GM12878 (cell line): ENCODE measurements around the gene RANBP3. TPM values are rescaled to one million over a fixed set of nuclear protein-coding genes. Genes with fewer than 3 reads are reported as not detected.

Experiments used
- ATAC-seq: fragments of 200-7000 bp; cut with Tn5 transposase; 3 replicates; pipeline ENCODE4 v1.9.1; 2020; ENCODE audit warnings: mild to moderate bottlenecking, moderate library complexity
- BruUV-seq: library from RNA; stranded (reverse); fragments of 400-500 nt; replicated peaks from 2 replicates; lab custom pipeline; 2021; lab: Mats Ljungman, UMichigan
- CTCF ChIA-PET: fragments of 300-600 bp; sonication (Branson Sonifier 250); formaldehyde crosslinking; extraction: SDS; loops from one replicate; lab custom pipeline; 2021; ENCODE audit warnings: inconsistent platforms; lab: Yijun Ruan, JAX
- POLR2A ChIA-PET: fragments of 350-600 bp; formaldehyde crosslinking; extraction: SDS; loops from one replicate; lab custom pipeline; 2021; ENCODE audit warnings: inconsistent platforms; lab: Charles Lee
- RAD21 ChIA-PET: fragments of 300-600 bp; sonication (Branson Sonifier 250); formaldehyde crosslinking; loops from one replicate; lab custom pipeline; 2023; ENCODE audit warnings: antibody characterized with exemption; ENCODE audit not compliant: unreplicated experiment; lab: Charles Lee
- SMC1A ChIA-PET: fragments of 300-600 bp; sonication (Branson Sonifier 250); formaldehyde crosslinking; loops from one replicate; lab custom pipeline; 2023; ENCODE audit not compliant: unreplicated experiment, uncharacterized antibody; lab: Charles Lee
- DNase-seq: peaks from one replicate; pipeline ENCODE4 v3.0.0-alpha.2; 2011; ENCODE audit warnings: low read depth, low spot score
- FAIRE-seq: peaks from 3 replicates; lab custom pipeline; 2011; peaks lifted over from hg19 to GRCh38; lab: Jason Lieb, UNC
- H2AFZ ChIP-seq: 2 replicates; pipeline ENCODE4 v1.6.0; 2011; ENCODE audit warnings: low read depth, low read length, control low read depth; ENCODE audit not compliant: control insufficient read depth
- H3K27ac ChIP-seq: 2 replicates; pipeline ENCODE4 v1.5.1; 2011; ENCODE audit warnings: control low read depth; ENCODE audit not compliant: control insufficient read depth, insufficient read depth
- H3K27me3 ChIP-seq, 2 experiments: replicated peaks in 1 of 2; 2 replicates each; pipeline versions ENCODE4 v1.6.0 to v1.6.1; 2011; ENCODE audit warnings: low read length in 1 of 2; ENCODE audit not compliant: control insufficient read depth in 2 of 2, insufficient read depth in 2 of 2
- H3K36me3 ChIP-seq, 2 experiments: 2 replicates each; pipeline ENCODE4 v1.5.1; 2011; ENCODE audit warnings: low read length in 1 of 2; ENCODE audit not compliant: control insufficient read depth in 2 of 2, insufficient read depth in 2 of 2
- H3K4me1 ChIP-seq: 2 replicates; pipeline ENCODE4 v1.6.1; 2011; ENCODE audit warnings: mild to moderate bottlenecking, low read length, moderate library complexity, mixed read lengths; ENCODE audit not compliant: control insufficient read depth, insufficient read depth
- H3K4me2 ChIP-seq: 2 replicates; pipeline ENCODE4 v1.6.0; 2011; ENCODE audit warnings: control low read depth; ENCODE audit not compliant: control insufficient read depth, insufficient read depth
- H3K4me3 ChIP-seq: fragments of 200-600 bp; sonication (generic); 2 replicates; pipeline ENCODE4 v1.5.1; 2016
- H3K79me2 ChIP-seq: 2 replicates; pipeline ENCODE4 v1.6.0; 2011; ENCODE audit warnings: low read length; ENCODE audit not compliant: control insufficient read depth, insufficient read depth
- H3K9ac ChIP-seq: 2 replicates; pipeline ENCODE4 v1.8.0; 2011; ENCODE audit warnings: low read length, control low read depth, mixed read lengths; ENCODE audit not compliant: control insufficient read depth, insufficient read depth
- H3K9me3 ChIP-seq: replicated peaks from 3 replicates; pipeline ENCODE4 v1.5.1; 2011; ENCODE audit warnings: mild to moderate bottlenecking, low read length; ENCODE audit not compliant: control insufficient read depth, insufficient read depth
- H4K20me1 ChIP-seq: 2 replicates; pipeline ENCODE4 v1.6.0; 2011; ENCODE audit not compliant: control insufficient read depth, insufficient read depth
- CHD4 ChIP-seq: fragments of 200-600 bp; sonication (generic); IDR thresholded peaks from 2 replicates; pipeline ENCODE4 v1.6.1; 2016; ENCODE audit warnings: mild to moderate bottlenecking
- DPF2 ChIP-seq: fragments of 450-650 bp; IDR thresholded peaks from 2 replicates; pipeline ENCODE4 v1.6.1; 2017; ENCODE audit warnings: mild to moderate bottlenecking
- EP300 ChIP-seq, 2 experiments: fragments of 150-350 bp in 1 of 2; IDR thresholded peaks; 2 replicates each; pipeline ENCODE4 v1.6.1; 2011 to 2012; ENCODE audit warnings: low read depth in 2 of 2, low read length in 2 of 2, borderline replicate concordance in 1 of 2, improper control_type of control experiment in 1 of 2, inconsistent platforms in 1 of 2; ENCODE audit not compliant: control insufficient read depth in 1 of 2
- NFYA ChIP-seq: IDR thresholded peaks from 2 replicates; pipeline ENCODE4 v1.6.1; 2011; ENCODE audit warnings: low read depth, mild to moderate bottlenecking, low read length, improper control_type of control experiment, borderline replicate concordance
- SMAD5 ChIP-seq: IDR thresholded peaks from 2 replicates; pipeline ENCODE4 v1.6.1; 2016; ENCODE audit warnings: antibody characterized with exemption, low read depth
- SMC3 ChIP-seq: IDR thresholded peaks from 2 replicates; pipeline ENCODE4 v1.6.1; 2011; ENCODE audit warnings: low read length, improper control_type of control experiment, borderline replicate concordance
- SPI1 ChIP-seq: IDR thresholded peaks from 2 replicates; pipeline ENCODE4 v1.6.1; 2011; ENCODE audit warnings: low read depth, mild to moderate bottlenecking, low read length, moderate library complexity, borderline replicate concordance; ENCODE audit not compliant: insufficient read depth
- SRF ChIP-seq, 2 experiments: IDR thresholded peaks; 2 replicates each; pipeline ENCODE4 v1.6.1; 2011; ENCODE audit warnings: low read depth in 2 of 2, low read length in 2 of 2, mild to moderate bottlenecking in 1 of 2, moderate library complexity in 1 of 2
- STAT3 ChIP-seq: IDR thresholded peaks from 2 replicates; pipeline ENCODE4 v1.6.1; 2011; ENCODE audit warnings: low read depth, low read length, improper control_type of control experiment
- SUPT20H ChIP-seq: IDR thresholded peaks from 2 replicates; pipeline ENCODE4 v1.6.1; 2011; ENCODE audit warnings: low read depth, mild to moderate bottlenecking, low read length, moderate library complexity, borderline replicate concordance; ENCODE audit not compliant: control insufficient read depth
- ZBED1 ChIP-seq: IDR thresholded peaks from 2 replicates; pipeline ENCODE4 v1.6.1; 2016; ENCODE audit warnings: borderline replicate concordance
- ZZZ3 ChIP-seq: IDR thresholded peaks from 2 replicates; pipeline ENCODE4 v1.6.1; 2011; ENCODE audit warnings: low read depth; ENCODE audit not compliant: control insufficient read depth, insufficient read length
- WGBS: methylation state at CpG from one replicate; pipeline ENCODE4 v1.1.6; 2016; ENCODE audit warnings: low lambda C conversion rate; ENCODE audit not compliant: insufficient replicate concordance, insufficient coverage; ENCODE audit errors: missing lambda C conversion rate; 5-methylcytosine and 5-hydroxymethylcytosine counted together
- in situ Hi-C: fragments of 300-500 bp; cut with MboI; formaldehyde crosslinking; loops from 9 replicates; pipeline ENCODE4 v1.14.3; 2018; ENCODE audit warnings: mixed read lengths
- intact Hi-C: fragments of 100-400 bp; cut with micrococcal nuclease; formaldehyde crosslinking; loops from one replicate; pipeline ENCODE4 v1.14.2; 2022; ENCODE audit not compliant: unreplicated experiment
- polyA plus RNA-seq, 11 experiments: library from polyadenylated mRNA; depleted of rRNA in 4 of 11; unstranded in 6 of 11; stranded (reverse) in 5 of 11; fragments of >200 nt; fragmentation: Nextera tagmentation in 4 of 11; fragmentation: Illumina TruSeq in 1 of 11; extraction: Ambion mirVana in 4 of 11; extraction: Trizol in 1 of 11; gene quantifications; 1 replicate in 1 of 11; 2 replicates in 10 of 11; pipeline versions ENCODE4 v1.2.1 to v1.2.3, GENCODE V29; 2011 to 2016; ENCODE audit warnings: inconsistent platforms in 2 of 11, missing spikeins in 2 of 11, low read depth in 1 of 11
- total RNA-seq, 4 experiments: library from RNA; depleted of rRNA in 3 of 4; stranded (reverse); fragments of >200 nt in 3 of 4; fragmentation: Illumina TruSeq in 1 of 4; extraction: Trizol in 1 of 4; gene quantifications; 2 replicates each; pipeline versions ENCODE4 v1.2.1 to v1.2.3, GENCODE V29; 2013 to 2021

Gene RANBP3
- total and polyA plus RNA-seq, 10 of the 15 experiments (the other 5 are each of a cell fraction or from before 2014, with no cell fraction given): 1.1 to 81.6 (median 60.0) TPM

GRCh38 chr19:5934069-5934401 is 43.9 kb downstream of the RANBP3 start:
- TF ChIP-seq NFYA (no peak), SMC3 (no peak), STAT3 (no peak), SUPT20H (no peak), ZBED1 (no peak), ZZZ3 (no peak), DPF2 (no peak), CHD4 (no peak), SRF (IDR thresholded peaks at IDR 0.05; ENCODE audit: low read depth in 2 of 2, low read length in 2 of 2) (no peak), SPI1 (no peak), EP300 (IDR thresholded peaks at IDR 0.05; ENCODE audit: borderline replicate concordance in 1 of 2, control insufficient read depth in 1 of 2, low read depth in 2 of 2, low read length in 2 of 2) (no peak), SMAD5 (no peak)
- ATAC-seq (no peak), DNase-seq (no peak), FAIRE-seq (no peak)
- Histone ChIP-seq H2AFZ (no peak overlapping the region), H3K4me1 (no peaks in the 10 kb centered on the region), H3K27ac (no peak overlapping the region), H4K20me1 (no peaks in the 10 kb centered on the region), H3K27me3 (no peaks in the 10 kb centered on the region), H3K4me2 (no peak overlapping the region), H3K9ac (no peak overlapping the region), H3K9me3 (no peaks in the 10 kb centered on the region), H3K79me2 (no peaks in the 10 kb centered on the region), H3K4me3 (no peak overlapping the region), H3K36me3 (peaks cover 17 to 39% of the 10 kb centered on the region in 2 experiments; a peak in 3 of 4 replicates)
- no TSS peak for BruUV-seq
- WGBS: 97% methylated on average over 5 of the region's 5 CpGs
- CTCF ChIA-PET: no interaction called here
- RAD21 ChIA-PET: no interaction called here
- intact Hi-C loops (no loop called here), in situ Hi-C loops (no loop called here)
- SMC1A ChIA-PET: no interaction called here
- POLR2A ChIA-PET: no interaction called here
